ENCODE results near the gene HDAC1.

DNA sequence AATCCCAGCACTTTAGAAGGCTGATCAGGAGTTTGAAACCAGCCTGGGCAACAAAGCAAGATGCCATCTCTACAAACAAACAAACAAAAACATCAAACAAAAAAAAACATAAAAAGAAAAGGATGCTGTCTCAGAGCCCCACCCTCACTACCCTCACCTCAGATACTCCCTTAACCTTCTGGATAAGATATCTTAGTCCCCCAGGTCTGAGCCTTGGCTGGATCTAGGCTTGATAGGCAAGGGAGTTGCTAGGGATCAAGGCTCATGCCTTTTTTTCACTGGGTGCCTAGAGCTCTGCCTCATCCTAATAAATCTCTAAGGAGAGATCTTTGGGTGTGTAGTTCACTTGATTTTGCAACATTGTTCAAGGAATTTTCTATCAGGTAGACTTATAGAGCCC lies 7.4 kb downstream of the HDAC1 start:
- TF ChIP-seq ZNF121 (CRISPR knock-in tag; IDR thresholded peaks at IDR 0.05) (no peak), ZNF75D (CRISPR knock-in tag; IDR thresholded peaks at IDR 0.05; ENCODE audit: borderline replicate concordance) (no peak), ZNF20 (CRISPR knock-in tag; IDR thresholded peaks at IDR 0.05) (no peak), ZFP82 (CRISPR knock-in tag; IDR thresholded peaks at IDR 0.05; ENCODE audit: borderline replicate concordance) (no peak), ZBTB7A (CRISPR knock-in tag; IDR thresholded peaks at IDR 0.05) (no peak), ZNF256 (CRISPR knock-in tag; conservative IDR thresholded peaks at IDR 0.05) (no peak), GTF2F1 (IDR thresholded peaks at IDR 0.05; ENCODE audit: low read length) (no peak), ZFP36 (IDR thresholded peaks at IDR 0.05; ENCODE audit: borderline replicate concordance, low read depth, low read length, partially characterized antibody) (no peak)
- TF ChIP-seq, protein P1, sequence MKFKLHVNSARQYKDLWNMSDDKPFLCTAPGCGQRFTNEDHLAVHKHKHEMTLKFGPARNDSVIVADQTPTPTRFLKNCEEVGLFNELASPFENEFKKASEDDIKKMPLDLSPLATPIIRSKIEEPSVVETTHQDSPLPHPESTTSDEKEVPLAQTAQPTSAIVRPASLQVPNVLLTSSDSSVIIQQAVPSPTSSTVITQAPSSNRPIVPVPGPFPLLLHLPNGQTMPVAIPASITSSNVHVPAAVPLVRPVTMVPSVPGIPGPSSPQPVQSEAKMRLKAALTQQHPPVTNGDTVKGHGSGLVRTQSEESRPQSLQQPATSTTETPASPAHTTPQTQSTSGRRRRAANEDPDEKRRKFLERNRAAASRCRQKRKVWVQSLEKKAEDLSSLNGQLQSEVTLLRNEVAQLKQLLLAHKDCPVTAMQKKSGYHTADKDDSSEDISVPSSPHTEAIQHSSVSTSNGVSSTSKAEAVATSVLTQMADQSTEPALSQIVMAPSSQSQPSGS (CRISPR knock-in tag; IDR thresholded peaks at IDR 0.05), result no peak
- TF ChIP-seq, protein P2, sequence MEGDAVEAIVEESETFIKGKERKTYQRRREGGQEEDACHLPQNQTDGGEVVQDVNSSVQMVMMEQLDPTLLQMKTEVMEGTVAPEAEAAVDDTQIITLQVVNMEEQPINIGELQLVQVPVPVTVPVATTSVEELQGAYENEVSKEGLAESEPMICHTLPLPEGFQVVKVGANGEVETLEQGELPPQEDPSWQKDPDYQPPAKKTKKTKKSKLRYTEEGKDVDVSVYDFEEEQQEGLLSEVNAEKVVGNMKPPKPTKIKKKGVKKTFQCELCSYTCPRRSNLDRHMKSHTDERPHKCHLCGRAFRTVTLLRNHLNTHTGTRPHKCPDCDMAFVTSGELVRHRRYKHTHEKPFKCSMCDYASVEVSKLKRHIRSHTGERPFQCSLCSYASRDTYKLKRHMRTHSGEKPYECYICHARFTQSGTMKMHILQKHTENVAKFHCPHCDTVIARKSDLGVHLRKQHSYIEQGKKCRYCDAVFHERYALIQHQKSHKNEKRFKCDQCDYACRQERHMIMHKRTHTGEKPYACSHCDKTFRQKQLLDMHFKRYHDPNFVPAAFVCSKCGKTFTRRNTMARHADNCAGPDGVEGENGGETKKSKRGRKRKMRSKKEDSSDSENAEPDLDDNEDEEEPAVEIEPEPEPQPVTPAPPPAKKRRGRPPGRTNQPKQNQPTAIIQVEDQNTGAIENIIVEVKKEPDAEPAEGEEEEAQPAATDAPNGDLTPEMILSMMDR (CRISPR knock-in tag; IDR thresholded peaks at IDR 0.05), result no peak
- TF ChIP-seq, protein P3, sequence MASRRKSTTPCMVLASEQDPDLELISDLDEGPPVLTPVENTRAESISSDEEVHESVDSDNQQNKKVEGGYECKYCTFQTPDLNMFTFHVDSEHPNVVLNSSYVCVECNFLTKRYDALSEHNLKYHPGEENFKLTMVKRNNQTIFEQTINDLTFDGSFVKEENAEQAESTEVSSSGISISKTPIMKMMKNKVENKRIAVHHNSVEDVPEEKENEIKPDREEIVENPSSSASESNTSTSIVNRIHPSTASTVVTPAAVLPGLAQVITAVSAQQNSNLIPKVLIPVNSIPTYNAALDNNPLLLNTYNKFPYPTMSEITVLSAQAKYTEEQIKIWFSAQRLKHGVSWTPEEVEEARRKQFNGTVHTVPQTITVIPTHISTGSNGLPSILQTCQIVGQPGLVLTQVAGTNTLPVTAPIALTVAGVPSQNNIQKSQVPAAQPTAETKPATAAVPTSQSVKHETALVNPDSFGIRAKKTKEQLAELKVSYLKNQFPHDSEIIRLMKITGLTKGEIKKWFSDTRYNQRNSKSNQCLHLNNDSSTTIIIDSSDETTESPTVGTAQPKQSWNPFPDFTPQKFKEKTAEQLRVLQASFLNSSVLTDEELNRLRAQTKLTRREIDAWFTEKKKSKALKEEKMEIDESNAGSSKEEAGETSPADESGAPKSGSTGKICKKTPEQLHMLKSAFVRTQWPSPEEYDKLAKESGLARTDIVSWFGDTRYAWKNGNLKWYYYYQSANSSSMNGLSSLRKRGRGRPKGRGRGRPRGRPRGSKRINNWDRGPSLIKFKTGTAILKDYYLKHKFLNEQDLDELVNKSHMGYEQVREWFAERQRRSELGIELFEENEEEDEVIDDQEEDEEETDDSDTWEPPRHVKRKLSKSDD (CRISPR knock-in tag; IDR thresholded peaks at IDR 0.05; ENCODE audit: low read depth), result no peak
- TF ChIP-seq, protein P4, sequence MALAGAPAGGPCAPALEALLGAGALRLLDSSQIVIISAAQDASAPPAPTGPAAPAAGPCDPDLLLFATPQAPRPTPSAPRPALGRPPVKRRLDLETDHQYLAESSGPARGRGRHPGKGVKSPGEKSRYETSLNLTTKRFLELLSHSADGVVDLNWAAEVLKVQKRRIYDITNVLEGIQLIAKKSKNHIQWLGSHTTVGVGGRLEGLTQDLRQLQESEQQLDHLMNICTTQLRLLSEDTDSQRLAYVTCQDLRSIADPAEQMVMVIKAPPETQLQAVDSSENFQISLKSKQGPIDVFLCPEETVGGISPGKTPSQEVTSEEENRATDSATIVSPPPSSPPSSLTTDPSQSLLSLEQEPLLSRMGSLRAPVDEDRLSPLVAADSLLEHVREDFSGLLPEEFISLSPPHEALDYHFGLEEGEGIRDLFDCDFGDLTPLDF (CRISPR knock-in tag; IDR thresholded peaks at IDR 0.05), result no peak

All from HepG2 (cell line).